HG03108 (cell line): Measurements from ENCODE around the gene C6orf136.

Experiments used
- ATAC-seq: cut with Tn5 transposase; IDR thresholded peaks from one replicate; pipeline ENCODE4 v1.9.1; 2021; ENCODE audit warnings: moderate library complexity; ENCODE audit not compliant: unreplicated experiment

C6orf136 gene, protein sequence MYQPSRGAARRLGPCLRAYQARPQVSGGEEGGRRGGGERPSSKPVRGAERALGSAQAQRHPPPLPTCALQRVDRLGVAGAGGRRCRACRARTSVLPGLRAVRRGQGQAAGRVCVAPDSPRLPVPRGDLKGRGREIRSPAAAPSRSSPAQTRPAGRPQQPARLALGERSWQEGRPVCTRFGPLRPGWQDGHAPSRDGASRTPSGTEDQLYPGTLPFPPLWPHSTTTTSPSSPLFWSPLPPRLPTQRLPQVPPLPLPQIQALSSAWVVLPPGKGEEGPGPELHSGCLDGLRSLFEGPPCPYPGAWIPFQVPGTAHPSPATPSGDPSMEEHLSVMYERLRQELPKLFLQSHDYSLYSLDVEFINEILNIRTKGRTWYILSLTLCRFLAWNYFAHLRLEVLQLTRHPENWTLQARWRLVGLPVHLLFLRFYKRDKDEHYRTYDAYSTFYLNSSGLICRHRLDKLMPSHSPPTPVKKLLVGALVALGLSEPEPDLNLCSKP

DNA sequence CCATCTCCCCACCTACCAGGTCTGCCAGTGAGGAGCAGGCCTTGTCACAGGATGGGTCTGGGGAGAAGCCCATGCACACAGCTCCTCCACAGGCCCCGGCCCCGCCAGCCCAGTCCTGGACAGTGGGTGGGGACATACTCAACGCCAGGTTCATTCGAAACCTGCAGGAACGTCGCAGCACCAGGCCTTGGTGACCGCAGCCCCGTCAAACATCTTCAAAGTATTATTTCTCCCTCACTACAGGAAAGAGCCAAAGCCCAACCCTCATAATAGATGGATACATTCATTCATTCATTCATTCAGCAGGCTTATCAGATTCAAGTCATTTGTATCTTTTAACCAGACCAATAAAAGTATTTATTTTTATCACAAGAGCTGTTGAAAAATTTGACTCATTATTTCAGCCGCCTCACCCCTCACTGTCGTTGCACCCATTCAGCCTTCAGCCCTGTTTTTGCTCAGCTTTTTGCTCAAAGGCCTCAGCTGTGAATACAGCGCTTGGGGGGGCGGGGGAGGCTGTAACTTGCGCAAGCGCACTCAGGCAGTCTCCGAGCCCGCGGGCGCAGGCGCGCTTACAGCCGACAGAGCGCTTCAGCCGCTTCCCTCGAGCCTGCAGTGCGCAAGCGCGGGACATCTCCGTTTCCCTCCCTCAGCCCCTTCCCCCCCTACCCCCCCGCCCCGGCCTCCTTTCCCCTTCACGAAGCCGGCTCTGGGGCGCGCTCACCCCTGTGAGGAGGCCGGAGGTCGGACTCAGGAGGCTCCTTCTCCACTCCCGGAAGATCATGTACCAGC is at the start of gene C6orf136:
Gene C6orf136 (plus strand): TSS at position 684 of the 792 bp plus-strand sequence. CDS start 99 bp downstream, at position 783.
- ATAC-seq, result peak; percentile 53

- peak; percentile 65 for ATAC-seq
Measured at GRCh38 chr6:30597315-30598144, 49.4 kb upstream of the C6orf136 start.

DNA sequence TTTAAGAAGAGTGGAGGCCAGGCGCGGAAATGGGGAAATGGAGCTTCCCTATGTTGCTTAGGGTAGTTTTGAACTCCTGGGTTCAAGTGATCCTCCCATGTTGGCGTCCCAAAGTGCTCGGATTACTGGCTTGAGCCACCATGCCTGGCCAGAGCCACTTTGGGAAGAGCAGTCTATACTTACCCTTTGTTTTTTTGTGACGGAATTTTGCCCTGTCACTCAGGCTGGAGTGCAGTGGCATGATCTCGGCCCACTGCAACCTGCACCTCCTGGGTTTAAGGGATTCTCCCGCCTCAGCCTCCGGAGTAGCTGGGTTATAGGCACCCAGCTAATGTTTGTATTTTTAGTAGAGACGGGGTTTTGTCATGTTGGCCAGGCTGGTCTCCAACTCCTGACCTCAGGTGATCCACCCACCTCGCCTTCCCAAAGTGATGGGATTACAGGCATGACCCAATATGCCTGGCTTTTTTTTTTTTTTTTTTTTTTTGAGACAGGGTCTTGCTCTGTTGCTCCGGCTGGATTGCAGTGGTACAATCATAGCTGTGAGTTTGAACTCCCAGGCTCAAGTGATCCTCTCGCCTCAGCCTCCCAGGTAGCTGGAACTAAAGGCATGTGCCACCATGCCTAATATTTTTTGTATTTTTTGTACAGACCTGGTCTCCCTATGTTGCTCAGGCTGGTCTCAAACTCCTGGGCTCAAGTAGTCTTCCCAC is 47.9 kb upstream of the C6orf136 start:
- ATAC-seq, result no peak

DNA sequence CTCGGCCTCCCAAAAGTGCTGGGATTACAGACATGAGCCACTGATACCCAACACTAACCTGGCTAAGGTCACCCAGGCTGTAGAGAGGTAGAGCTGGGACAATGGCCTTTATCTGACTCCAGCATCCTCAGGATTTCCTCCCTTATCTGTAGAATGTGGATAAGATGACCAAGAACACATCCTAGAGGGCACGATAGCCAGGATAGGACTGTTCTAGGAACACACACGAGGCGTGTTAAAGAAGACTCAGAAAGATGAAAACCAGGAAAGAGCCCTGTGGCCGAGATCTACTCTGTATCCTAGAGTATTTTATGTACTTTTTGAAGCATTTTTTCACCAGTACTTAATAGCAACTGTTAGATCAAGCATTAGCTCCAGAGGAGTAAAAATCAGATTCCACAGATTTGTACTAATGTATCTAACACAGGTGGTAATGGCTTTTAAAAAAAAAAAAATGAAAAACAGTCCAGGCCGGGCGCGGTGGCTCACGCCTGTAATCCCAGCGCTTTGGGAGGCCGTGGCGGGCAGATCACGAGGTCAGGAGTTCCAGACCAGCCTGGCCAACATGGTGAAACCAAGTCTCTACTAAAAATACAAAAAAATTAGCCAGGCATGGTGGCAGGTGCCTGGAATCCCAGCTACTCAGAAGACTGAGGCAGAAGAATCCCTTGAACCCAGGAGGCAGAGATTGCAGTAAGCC is 47.2 kb upstream of the C6orf136 start:
- ATAC-seq, result no peak

DNA sequence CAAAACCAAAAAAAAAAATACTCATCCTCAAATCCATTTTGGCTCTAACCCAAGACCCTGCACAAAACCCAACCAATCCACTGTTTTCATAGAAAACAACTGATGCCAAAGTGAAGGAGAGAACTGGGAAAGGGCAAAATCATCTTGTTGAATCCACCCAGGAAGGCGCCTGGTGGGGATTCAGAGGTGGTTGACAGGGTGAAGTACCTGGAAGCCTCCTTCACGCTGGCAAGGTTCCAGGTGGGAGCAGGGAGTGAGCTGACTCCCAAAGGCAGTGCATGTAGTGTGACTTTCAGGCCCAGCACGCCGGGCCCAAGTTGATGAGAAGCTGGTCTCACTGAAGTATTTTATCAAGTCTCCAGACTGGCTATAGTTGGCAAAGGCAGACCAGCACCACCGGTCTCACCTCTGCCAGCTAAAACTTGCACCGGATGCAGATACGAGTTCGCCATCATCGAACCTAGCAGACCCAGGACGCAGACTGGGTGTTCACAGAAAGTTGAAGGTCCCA is 46.4 kb upstream of the C6orf136 start:
- ATAC-seq, result no peak

- ATAC-seq, result no peak
Measured at GRCh38 chr6:30601436-30601814, 45.5 kb upstream of the C6orf136 start.

DNA sequence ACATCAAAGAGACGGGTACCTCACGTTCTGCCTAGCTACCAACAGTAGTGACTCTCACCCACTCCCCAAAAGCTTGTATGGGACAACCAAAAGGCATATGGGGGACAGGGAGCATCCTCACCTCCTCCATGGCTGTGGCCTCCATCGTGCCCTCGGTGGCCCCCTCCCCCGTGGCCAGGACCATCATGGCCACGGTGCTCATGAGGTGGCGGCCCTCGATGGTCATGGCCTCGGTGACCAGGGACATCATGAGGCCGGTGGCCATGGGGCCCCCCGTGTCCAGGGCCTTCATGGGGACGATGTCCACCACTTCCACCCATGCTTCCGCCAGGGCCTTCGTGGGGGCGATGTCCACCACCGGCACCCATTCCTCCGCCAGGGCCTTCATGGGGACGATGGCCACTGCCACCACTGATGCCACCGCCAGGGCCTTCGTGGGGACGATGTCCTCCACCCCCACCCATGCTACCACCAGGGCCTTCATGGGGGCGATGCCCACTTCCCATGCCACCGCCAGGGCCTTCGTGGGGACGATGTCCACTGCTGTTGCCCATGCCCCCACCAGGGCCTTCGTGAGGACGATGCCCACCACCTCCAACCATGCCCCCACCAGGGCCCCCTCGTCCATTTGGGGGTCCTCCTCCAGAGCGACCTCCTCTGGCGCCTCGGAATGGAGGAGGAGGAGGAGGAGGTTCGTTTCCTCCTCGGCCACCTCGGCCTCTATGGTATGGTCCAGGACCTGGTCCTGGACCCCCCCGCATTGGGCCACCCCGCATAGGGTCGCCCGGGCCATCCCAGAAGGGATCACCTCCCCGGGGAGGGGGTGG is 44.9 kb upstream of the C6orf136 start:
- no peak for ATAC-seq

- no peak for ATAC-seq
Measured at GRCh38 chr6:30603961-30604360, 43.0 kb upstream of the C6orf136 start.

DNA sequence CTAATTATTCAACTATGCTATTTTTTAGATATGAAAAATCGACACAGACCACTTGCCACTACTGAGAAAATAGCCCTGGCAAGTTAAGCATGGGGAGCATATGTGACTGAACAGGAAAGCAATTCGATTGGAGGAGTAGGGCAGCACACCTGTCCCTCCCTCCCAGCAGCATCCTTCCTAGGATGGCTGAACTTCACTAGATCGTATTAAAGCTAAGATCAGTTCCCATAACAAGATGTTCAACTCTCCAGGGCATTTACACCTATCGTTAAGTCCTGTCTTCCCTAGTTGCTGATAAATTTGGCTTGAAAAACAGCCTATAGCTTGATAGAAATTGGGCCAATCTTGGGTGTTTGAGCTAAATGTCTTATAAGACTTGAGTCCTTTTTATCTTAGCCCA is 36.9 kb upstream of the C6orf136 start:
- ATAC-seq, result no peak

- no peak for ATAC-seq
Measured at GRCh38 chr6:30611150-30611855, 35.6 kb upstream of the C6orf136 start.

GRCh38 chr6:30611856-30612194 is 35.1 kb upstream of the C6orf136 start:
- no peak for ATAC-seq

GRCh38 chr6:30612213-30612612 is 34.7 kb upstream of the C6orf136 start:
- no peak for ATAC-seq

GRCh38 chr6:30612687-30613248 is 34.2 kb upstream of the C6orf136 start:
- no peak for ATAC-seq

DNA sequence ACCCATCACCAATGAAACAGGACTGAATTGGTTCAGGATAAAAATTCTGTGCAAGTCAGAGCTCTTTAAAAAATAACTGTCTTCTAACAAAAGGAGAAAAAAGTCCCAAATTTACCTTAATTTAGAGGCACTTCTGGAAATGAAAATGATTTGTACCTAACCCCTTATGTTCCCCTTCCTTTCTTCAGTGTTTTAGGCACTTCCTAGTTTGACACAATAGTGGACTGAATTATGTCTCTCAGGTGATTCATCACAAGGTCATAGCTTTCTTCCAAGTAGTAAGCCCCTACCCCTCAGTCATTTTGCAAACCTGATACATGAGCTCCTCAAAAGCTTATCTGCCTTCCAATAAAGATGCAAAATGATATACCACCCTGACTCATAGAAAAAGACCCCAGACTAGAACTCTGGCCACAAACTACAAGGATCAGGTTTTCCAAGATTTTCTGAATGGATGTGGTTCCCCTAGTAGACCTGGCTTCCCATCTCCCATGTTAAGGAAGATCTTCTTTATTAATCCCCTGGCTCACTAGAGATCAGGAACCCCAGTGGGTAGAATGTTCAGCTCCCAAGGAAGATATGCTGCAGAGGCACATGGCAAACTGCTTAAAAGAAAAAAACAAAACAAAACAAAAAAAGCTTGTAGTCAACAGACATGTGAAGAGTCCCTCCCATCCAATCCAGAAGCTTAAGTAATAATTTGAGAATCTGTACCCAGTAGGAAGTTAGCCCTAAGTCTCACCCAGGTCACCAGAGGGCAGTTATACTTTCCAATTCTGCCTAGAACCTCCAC is 33.5 kb upstream of the C6orf136 start:
- no peak for ATAC-seq

GRCh38 chr6:30614044-30614842 is 32.7 kb upstream of the C6orf136 start:
- no peak for ATAC-seq

GRCh38 chr6:30614843-30615218 is 32.1 kb upstream of the C6orf136 start:
- ATAC-seq, result peak; percentile 49
